UCSD-AML1 (cell line): ENCODE results near the gene ZNF506.
"Not testable (repeated sequence)": the region's sequence is repeated elsewhere in the genome, so short reads cannot be mapped to it uniquely, and the experiment has no call there.

Experiments
- DNase-seq: peaks from one replicate; lab custom pipeline; 2025; ENCODE audit not compliant: unreplicated experiment; lab: John Stamatoyannopoulos, UW

Gene ZNF506

GRCh38 chr19:19746286-19747213, 75.0 kb downstream of the ZNF506 start:
- DNase-seq = no peak

- no peak for DNase-seq
These were observed 75.9 kb downstream of the ZNF506 start for GRCh38 chr19:19745496-19746285.

- DNase-seq = no peak
These were observed 76.9 kb downstream of the ZNF506 start for GRCh38 chr19:19744641-19745040.

- DNase-seq = not testable (repeated sequence)
These were observed 77.6 kb downstream of the ZNF506 start for GRCh38 chr19:19743921-19744320.

GRCh38 chr19:19743176-19743575, 78.4 kb downstream of the ZNF506 start:
- DNase-seq = no peak

- DNase-seq = no peak
These were observed 78.8 kb downstream of the ZNF506 start for GRCh38 chr19:19742773-19743172.
